Right lobe of liver (tissue), 6 donors: ENCODE results near the gene LDLRAD1. TPM values are rescaled to one million over a fixed set of nuclear protein-coding genes. Genes with fewer than 3 reads are reported as not detected.
"Not testable (repeated sequence)": the region's sequence is repeated elsewhere in the genome, so short reads cannot be mapped to it uniquely, and the experiment has no call there.

Source experiments
- ATAC-seq, 4 donors: fragments of 200-7000 bp; cut with Tn5 transposase; one replicate each; pipeline ENCODE4 v1.9.1; 2020; ENCODE audit warnings: mild to moderate bottlenecking in 4 of 4, moderate library complexity in 4 of 4
- DNase-seq, 3 donors: peaks; one replicate each; pipeline ENCODE4 v3.0.0-alpha.2; 2020
- H3K27ac ChIP-seq, 3 donors: fragments of 200-600 bp; one replicate each; pipeline ENCODE4 v1.8.0; 2022
- H3K27me3 ChIP-seq, 2 donors: fragments of 200-600 bp; one replicate each; pipeline ENCODE4 v1.8.0; 2022
- H3K36me3 ChIP-seq, 4 donors: fragments of 200-600 bp; sonication (generic) in 1 of 4; one replicate each; pipeline versions ENCODE4 v1.5.1 to v1.8.0; 2017 to 2022; ENCODE audit warnings: control low read depth in 1 of 4
- H3K4me1 ChIP-seq, 4 donors: fragments of 200-600 bp; sonication (generic) in 1 of 4; one replicate each; pipeline versions ENCODE4 v1.5.1 to v1.8.0; 2017 to 2022; ENCODE audit warnings: control low read depth in 1 of 4
- H3K4me3 ChIP-seq, 3 donors: fragments of 200-600 bp; one replicate each; pipeline ENCODE4 v1.8.0; 2022
- H3K9me3 ChIP-seq, 4 donors: fragments of 200-600 bp; sonication (generic) in 1 of 4; one replicate each; pipeline versions ENCODE4 v1.5.1 to v1.8.0; 2017 to 2022; ENCODE audit warnings: control low read depth in 1 of 4
- CTCF ChIP-seq, 4 donors: fragments of 200-600 bp in 3 of 4; fragments of 450-650 bp in 1 of 4; IDR thresholded peaks; one replicate each; pipeline versions ENCODE4 v1.5.1 to v1.8.0; 2016 to 2022; ENCODE audit warnings: antibody characterized with exemption in 4 of 4, mild to moderate bottlenecking in 2 of 4
- POLR2A ChIP-seq: fragments of 450-650 bp; IDR thresholded peaks from one replicate; pipeline ENCODE4 v1.6.1; 2017; ENCODE audit warnings: antibody characterized with exemption, mild to moderate bottlenecking
- WGBS: methylation state at CpG from one replicate; pipeline ENCODE4 v1.1.6; 2018; ENCODE audit warnings: low coverage, low lambda C conversion rate; ENCODE audit not compliant: insufficient coverage; ENCODE audit errors: missing lambda C conversion rate; 5-methylcytosine and 5-hydroxymethylcytosine counted together
- intact Hi-C, 2 donors: fragments of 100-400 bp; cut with DNase I; formaldehyde crosslinking; loops; one replicate each; pipeline versions ENCODE4 v1.11.2 to v1.14.1; 2022
- total RNA-seq, 6 experiments: library from RNA; depleted of rRNA in 2 of 6; stranded (reverse); fragments of >200 nt in 2 of 6; fragmentation: NEBNext Ultra II Directional in 3 of 6; extraction: Animal tissue kit (Norgen Biotek cat#: 25700) in 3 of 6; gene quantifications; one replicate each; pipeline versions ENCODE4 v1.1.0 to v1.2.4, GENCODE V29; 2016 to 2023
- donor health status: DM: no; HTN: yes; CAD: no.
- donor health status: DM: no; HTN: no; CAD: no.
- donor health status: DM: no; HTN: no; CAD: no.
- donor health status: DM: no; HTN: yes; CAD: no.
- donor health status: DM: no; HTN: yes; CAD: no.

Gene LDLRAD1
- total RNA-seq, 6 experiments from 2014 or later, result 0.44 to 0.57 TPM; not detected in 4

- 100% methylated on average over 1 of the region's 27 CpGs for WGBS
- ATAC-seq (no peak), DNase-seq (peak in 1 of 3 donors; percentile 29)
- Histone ChIP-seq H3K27me3 (no peaks in the 10 kb centered on the region), H3K4me1 (no peaks in the 10 kb centered on the region), H3K36me3 (no peaks in the 10 kb centered on the region), H3K4me3 (no peak overlapping the region), H3K27ac (no peak overlapping the region), H3K9me3 (no peaks in the 10 kb centered on the region)
- no peak for TF ChIP-seq CTCF (IDR thresholded peaks at IDR 0.05)
- no peak for TF ChIP-seq POLR2A
- intact Hi-C loops, result no loop called here
Measured at GRCh38 chr1:54004481-54005049, 13.4 kb downstream of the LDLRAD1 start.

DNA sequence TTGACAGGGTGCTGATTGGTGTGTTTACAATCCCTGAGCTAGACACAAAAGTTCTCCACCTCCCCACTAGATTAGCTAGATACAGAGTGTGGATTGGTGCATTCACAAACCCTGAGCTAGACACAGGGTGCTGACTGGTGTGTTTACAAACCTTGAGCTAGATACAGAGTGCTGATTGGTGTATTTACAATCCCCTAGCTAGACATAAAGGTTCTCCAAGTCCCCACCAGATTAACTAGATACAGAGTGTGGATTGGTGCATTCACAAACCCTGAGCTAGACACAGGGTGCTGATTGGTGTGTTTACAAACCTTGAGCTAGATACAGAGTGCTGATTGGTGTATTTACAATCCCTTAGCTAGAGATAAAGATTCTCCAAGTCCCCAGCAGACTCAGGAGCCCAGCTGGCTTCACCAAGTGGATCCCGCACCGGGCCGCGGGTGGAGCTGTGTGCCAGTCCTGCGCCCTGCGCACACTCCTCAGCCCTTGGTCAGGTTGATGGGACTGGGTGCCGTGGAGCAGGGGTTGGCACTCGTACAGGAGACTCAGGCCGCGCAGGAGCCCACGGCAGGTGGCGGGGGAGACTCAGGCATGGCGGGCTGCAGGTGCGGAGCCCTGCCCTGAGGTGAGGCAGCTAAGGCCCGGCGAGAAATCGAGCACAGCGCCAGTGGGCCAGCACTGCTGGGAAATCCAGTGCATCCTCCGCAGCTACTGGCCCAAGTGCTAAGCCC is 14.1 kb downstream of the LDLRAD1 start:
- H3K27ac ChIP-seq, ATAC-seq, H3K9me3 ChIP-seq, H3K36me3 ChIP-seq, H3K4me1 ChIP-seq, H3K4me3 ChIP-seq, intact Hi-C loops, H3K27me3 ChIP-seq: not testable (repeated sequence)
- DNase-seq, result peak in 1 of 3 donors; percentile 37
- no CpG with 5 or more reads among the region's 19 CpGs for WGBS

DNA sequence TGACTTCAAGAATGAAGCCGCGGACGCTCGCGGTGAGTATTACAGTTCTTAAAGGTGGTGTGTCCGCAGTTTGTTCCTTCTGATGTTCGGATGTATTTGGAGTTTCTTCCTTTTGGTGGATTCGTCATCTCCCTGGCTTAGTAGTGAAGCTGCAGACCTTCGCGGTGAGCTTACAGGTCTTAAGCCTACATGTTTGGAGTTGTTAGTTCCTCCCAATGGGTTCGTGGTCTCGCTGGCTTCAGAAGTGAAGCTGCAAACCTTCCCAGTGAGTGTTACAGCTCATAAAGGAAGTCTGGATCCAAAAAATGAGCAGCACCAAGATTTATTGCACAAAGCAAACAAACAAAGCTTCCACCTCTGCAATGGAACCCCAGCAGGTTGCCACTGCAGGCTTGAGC is 14.7 kb downstream of the LDLRAD1 start:
- no peaks in the 10 kb centered on the region for H3K36me3 ChIP-seq
- intact Hi-C loops, result no loop called here
- ATAC-seq (no peak), DNase-seq (no peak)
- no peaks in the 10 kb centered on the region for H3K27me3 ChIP-seq
- H3K9me3 ChIP-seq, result no peaks in the 10 kb centered on the region
- H3K4me1 ChIP-seq, result no peaks in the 10 kb centered on the region
- H3K4me3 ChIP-seq, result no peak overlapping the region
- WGBS, result 88% methylated on average over 7 of the region's 12 CpGs
- no peak overlapping the region for H3K27ac ChIP-seq
- TF ChIP-seq CTCF (IDR thresholded peaks at IDR 0.05) (no peak), POLR2A (no peak)

DNA sequence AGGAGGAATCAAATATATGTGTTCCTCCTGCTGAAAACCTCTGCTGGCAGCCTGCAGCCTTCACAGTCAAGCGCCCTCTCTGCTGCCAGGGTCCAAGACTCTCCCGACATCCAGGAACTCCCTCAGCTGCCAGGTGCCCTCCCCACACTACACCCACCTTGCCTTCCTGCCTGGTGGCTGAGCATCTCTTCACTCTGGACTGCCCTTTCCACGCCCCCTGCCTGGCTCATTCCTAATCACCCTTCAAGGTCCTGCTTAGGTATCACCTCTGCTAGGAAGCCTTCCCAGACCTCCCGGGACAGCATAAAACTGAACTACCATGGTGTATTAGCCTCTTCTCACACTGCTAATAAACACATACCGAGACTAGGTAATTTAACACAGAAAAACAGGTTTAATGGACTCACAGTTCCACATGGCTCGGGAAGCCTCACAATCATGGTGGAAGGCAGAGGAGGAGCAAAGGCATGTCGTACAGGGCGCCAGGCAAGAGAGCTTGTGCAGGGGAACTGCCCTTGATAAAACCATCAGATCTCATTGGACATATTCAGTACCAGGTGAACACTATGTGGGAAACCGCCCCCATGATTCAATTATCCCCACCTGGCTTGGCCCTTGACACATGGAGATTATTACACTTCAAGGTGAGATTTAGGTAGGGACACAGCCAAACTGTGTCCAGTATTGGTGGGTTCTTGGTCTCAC is 15.3 kb downstream of the LDLRAD1 start:
- peak in 1 of 3 donors; percentile 34 for DNase-seq
- H3K27ac ChIP-seq, result no peak overlapping the region
- H3K4me3 ChIP-seq, result no peak overlapping the region
- H3K9me3 ChIP-seq, result no peaks in the 10 kb centered on the region
- intact Hi-C loops, result no loop called here
- no peak for TF ChIP-seq CTCF (IDR thresholded peaks at IDR 0.05)
- TF ChIP-seq POLR2A, result no peak
- WGBS, result 74% methylated on average over 8 of the region's 9 CpGs
- ATAC-seq, result no peak
- no peaks in the 10 kb centered on the region for H3K36me3 ChIP-seq
- no peaks in the 10 kb centered on the region for H3K4me1 ChIP-seq
- H3K27me3 ChIP-seq, result no peaks in the 10 kb centered on the region

GRCh38 chr1:54001591-54001990 is 16.4 kb downstream of the LDLRAD1 start:
- Histone ChIP-seq H3K9me3 (no peaks in the 10 kb centered on the region), H3K4me3 (no peak overlapping the region), H3K27me3 (no peaks in the 10 kb centered on the region), H3K4me1 (no peaks in the 10 kb centered on the region), H3K36me3 (no peaks in the 10 kb centered on the region), H3K27ac (no peak overlapping the region)
- intact Hi-C loops, result no loop called here
- WGBS, result 56% methylated on average over 3 of the region's 3 CpGs
- DNase-seq, result peak in 1 of 3 donors; percentile 21
- no peak for TF ChIP-seq CTCF (IDR thresholded peaks at IDR 0.05)
- ATAC-seq, result peak in 1 of 4 donors; percentile 12
